Measurements from ENCODE around the gene SBK3. TPM values are rescaled to one million over a fixed set of nuclear protein-coding genes. Genes with fewer than 3 reads are reported as not detected.
"Not testable (repeated sequence)": the region's sequence is repeated elsewhere in the genome, so short reads cannot be mapped to it uniquely, and the experiment has no call there.

The SBK3 gene
- total RNA-seq, 2 experiments from 2014 or later = not detected

DNA sequence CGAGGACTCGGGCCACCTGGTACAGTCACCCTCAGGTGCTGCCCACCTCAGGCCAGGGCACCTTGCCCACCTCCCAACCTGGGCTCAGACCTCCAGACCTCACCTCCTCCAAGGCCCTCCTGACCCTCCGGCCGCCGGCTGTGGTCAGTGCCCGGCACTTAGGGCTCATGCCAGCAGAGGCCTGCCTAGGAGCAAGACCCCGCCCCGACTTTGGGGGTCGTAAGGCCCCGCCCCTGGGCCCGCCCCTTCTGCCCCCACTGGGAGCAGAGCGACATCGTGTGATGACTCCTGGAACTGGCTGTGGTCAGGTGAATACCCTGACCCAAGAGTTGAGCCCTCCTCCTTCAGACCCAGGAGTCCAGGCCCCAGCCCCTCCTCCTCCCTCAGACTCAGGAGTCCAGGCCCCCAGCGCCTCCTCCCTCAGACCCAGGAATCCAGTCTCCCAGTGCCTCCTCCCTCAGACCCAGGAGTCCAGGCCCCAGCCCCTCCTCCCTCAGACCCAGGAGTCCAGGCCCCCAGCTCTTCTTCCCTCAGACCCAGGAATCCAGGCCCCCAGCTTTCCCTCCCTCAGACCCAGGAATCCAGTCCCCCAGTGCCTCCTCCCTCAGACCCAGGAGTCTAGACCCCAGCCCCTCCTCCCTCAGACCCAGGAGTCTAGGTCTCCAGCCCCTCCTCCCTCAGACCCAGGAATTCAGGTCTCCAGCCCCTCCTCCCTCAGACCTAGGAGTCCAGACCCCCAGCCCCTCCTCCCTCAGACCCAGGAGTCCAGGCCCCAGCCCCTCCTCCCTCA, 8.2 kb downstream of the SBK3 start, which contains the start of gene SBK2:
Gene SBK2, minus strand, starts transcription at position 183 of the 790 bp plus-strand sequence. CDS start 839 bp downstream, outside the sequence.
- POLR2A ChIA-PET = no interaction called here
- CTCF ChIA-PET = no interaction called here
- H3K4me3 Mint-ChIP-seq = no peak within 1 kb of the TSS
- no peak for ATAC-seq
- no peaks in the 10 kb centered on the region for H3K9me3 Mint-ChIP-seq (ENCODE audit: insufficient read depth)
- H3K36me3 Mint-ChIP-seq (ENCODE audit: low read depth) = no peaks in the 10 kb centered on the region
- H3K27me3 Mint-ChIP-seq (ENCODE audit: low read depth) = no peaks in the 10 kb centered on the region
- no peaks in the 10 kb centered on the region for H3K4me1 Mint-ChIP-seq (ENCODE audit: low read depth)
- DNase-seq = no peak
- no peak within 1 kb of the TSS for H3K27ac Mint-ChIP-seq

DNA sequence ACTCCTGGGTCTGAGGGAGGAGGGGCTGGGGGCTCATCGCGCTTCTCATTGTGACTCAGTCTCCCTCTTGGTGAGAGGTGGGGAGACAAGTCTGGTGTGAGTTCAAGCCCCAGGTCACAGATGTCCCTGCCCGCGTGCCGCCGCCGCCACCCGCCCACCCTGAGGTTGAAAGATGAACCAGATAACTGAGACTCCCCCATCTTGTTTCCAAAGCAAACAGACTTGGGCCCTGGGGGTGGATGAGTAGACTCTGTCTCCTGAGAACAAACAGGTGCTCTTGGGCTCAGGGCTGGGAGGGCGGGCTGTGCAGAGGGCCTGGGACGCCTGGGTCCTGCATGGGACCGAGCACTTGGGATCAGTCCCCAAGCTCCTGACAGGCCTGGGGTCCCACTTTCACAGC, 9.0 kb downstream of the SBK3 start:
- Mint-ChIP-seq H3K9me3 (ENCODE audit: insufficient read depth) (no peaks in the 10 kb centered on the region), H3K27me3 (ENCODE audit: low read depth) (no peaks in the 10 kb centered on the region), H3K36me3 (ENCODE audit: low read depth) (no peaks in the 10 kb centered on the region), H3K4me3 (no peak overlapping the region), H3K27ac (no peak overlapping the region), H3K4me1 (ENCODE audit: low read depth) (no peaks in the 10 kb centered on the region)
- ATAC-seq (no peak), DNase-seq (no peak)
- POLR2A ChIA-PET = no interaction called here
- CTCF ChIA-PET = interaction anchor here (1.7 kb wide), 1 partner anchor 32 kb away, joined by 5 read pairs; no protein-coding TSS in a partner anchor

DNA sequence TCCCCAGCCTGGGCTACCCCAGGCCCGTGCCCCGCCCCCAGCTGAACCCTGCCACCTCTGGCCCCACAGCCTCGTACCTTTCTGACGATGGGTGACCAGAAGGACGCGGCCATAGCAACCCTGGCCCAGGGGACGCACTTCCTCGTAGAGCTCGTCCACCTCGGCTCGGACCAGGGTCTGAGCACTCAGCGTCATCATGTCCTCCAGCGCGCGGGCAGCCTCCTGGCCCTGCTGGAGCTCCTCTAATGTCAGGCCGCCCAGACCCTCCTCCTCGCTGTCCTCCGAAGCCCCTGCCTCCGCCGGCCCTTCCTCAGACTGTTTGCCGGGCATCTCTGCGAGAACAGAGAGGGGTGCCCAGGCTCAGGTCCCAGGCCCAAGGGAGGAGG, 9.4 kb downstream of the SBK3 start:
- no peak overlapping the region for H3K4me3 Mint-ChIP-seq
- H3K27me3 Mint-ChIP-seq (ENCODE audit: low read depth) = no peaks in the 10 kb centered on the region
- no peaks in the 10 kb centered on the region for H3K36me3 Mint-ChIP-seq (ENCODE audit: low read depth)
- CTCF ChIA-PET = interaction anchor here (1.7 kb wide), 1 partner anchor 32 kb away, joined by 5 read pairs; no protein-coding TSS in a partner anchor
- no peaks in the 10 kb centered on the region for H3K9me3 Mint-ChIP-seq (ENCODE audit: insufficient read depth)
- H3K4me1 Mint-ChIP-seq (ENCODE audit: low read depth) = no peaks in the 10 kb centered on the region
- POLR2A ChIA-PET = no interaction called here
- no peak for DNase-seq
- H3K27ac Mint-ChIP-seq = no peak overlapping the region
- no peak for ATAC-seq

DNA sequence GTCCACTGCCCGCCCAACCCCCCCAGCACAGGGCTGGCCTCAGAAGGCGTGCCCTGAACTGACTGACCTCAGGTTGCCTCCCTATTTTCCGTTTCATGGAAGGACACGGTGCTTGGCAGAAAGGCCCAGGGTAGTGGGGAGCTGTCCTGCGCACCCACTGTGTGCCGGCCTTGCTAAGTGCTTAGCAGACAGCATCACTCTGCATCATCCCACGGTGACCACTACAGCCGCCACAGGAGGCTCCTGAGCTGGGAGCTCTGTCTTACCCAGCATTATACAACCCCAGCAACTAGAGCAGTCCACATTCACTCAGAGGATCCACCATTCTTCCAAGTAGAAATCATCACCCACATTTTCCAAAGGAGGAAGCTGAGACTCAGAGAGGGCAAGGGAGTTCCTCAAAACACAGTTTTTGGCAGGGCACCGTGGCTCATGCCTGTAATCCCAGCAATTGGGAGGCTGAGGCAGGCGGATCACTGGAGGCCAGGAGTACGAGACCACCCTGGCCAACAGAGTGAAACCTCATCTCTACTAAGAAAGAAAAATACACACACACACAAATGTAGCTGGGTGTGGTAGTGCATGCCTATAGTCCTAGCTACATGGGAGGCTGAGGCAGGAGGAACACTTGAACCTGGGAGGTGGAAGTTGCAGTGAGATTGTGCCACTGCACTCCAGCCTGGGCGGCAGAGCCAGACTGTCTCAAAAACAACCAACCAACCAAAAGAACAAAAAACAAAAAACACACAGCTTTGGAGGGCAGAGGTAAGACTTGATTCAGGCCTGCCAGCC, 10.0 kb downstream of the SBK3 start:
- no peak for DNase-seq
- Mint-ChIP-seq H3K4me1 (ENCODE audit: low read depth) (no peaks in the 10 kb centered on the region), H3K27ac (no peak overlapping the region), H3K36me3 (ENCODE audit: low read depth) (no peaks in the 10 kb centered on the region), H3K4me3 (no peak overlapping the region), H3K9me3 (ENCODE audit: insufficient read depth) (no peaks in the 10 kb centered on the region), H3K27me3 (ENCODE audit: low read depth) (no peaks in the 10 kb centered on the region)
- CTCF ChIA-PET = interaction anchor here (1.7 kb wide), 1 partner anchor 31 kb away, joined by 5 read pairs; no protein-coding TSS in a partner anchor
- POLR2A ChIA-PET = interaction anchor here (0.9 kb wide), 1 partner anchor 46 kb away, joined by 5 read pairs; no protein-coding TSS in a partner anchor
- ATAC-seq = no peak

GRCh38 chr19:55534280-55534679, 11.1 kb downstream of the SBK3 start:
- DNase-seq; H3K4me1 Mint-ChIP-seq (ENCODE audit: low read depth); H3K36me3 Mint-ChIP-seq (ENCODE audit: low read depth); H3K27me3 Mint-ChIP-seq (ENCODE audit: low read depth); ATAC-seq; CTCF ChIA-PET; H3K27ac Mint-ChIP-seq; H3K4me3 Mint-ChIP-seq; H3K9me3 Mint-ChIP-seq (ENCODE audit: insufficient read depth): not testable (repeated sequence)
- POLR2A ChIA-PET = interaction anchor here (0.9 kb wide), 1 partner anchor 47 kb away, joined by 5 read pairs; no protein-coding TSS in a partner anchor

DNA sequence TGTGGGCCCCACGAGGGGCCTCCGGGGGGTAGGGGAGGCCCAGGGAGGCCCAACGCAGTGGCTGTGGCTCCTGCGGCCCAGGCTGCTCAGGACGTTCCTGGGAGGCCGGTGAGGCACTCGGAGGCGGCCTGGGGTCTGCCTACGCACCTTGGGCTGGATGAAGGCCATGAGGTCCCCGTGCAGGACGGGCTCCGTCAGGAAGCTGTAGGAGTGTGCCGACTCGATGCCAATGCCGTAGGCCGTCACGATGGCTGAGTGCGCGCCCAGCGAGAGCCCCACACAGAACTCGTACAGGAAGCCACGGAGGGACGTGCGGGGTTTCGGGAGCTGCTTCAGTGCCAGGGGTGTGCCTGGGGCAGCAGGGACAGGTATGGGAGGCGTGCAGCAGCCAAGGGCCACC, 14.3 kb downstream of the SBK3 start:
- ATAC-seq (no peak), DNase-seq (no peak)
- ChIA-PET POLR2A (no interaction called here), CTCF (no interaction called here)
- Mint-ChIP-seq H3K9me3 (ENCODE audit: insufficient read depth) (no peaks in the 10 kb centered on the region), H3K27me3 (ENCODE audit: low read depth) (no peaks in the 10 kb centered on the region), H3K4me3 (no peak overlapping the region), H3K4me1 (ENCODE audit: low read depth) (no peaks in the 10 kb centered on the region), H3K27ac (no peak overlapping the region), H3K36me3 (ENCODE audit: low read depth) (no peaks in the 10 kb centered on the region)

- H3K36me3 Mint-ChIP-seq (ENCODE audit: low read depth) = no peaks in the 10 kb centered on the region
- H3K27me3 Mint-ChIP-seq (ENCODE audit: low read depth) = no peaks in the 10 kb centered on the region
- DNase-seq (no peak), ATAC-seq (no peak)
- no peak overlapping the region for H3K4me3 Mint-ChIP-seq
- ChIA-PET POLR2A (no interaction called here), CTCF (no interaction called here)
- H3K9me3 Mint-ChIP-seq (ENCODE audit: insufficient read depth) = no peaks in the 10 kb centered on the region
- no peak overlapping the region for H3K27ac Mint-ChIP-seq
- H3K4me1 Mint-ChIP-seq (ENCODE audit: low read depth) = no peaks in the 10 kb centered on the region
Measured at GRCh38 chr19:55529636-55530234, 15.6 kb downstream of the SBK3 start.

DNA sequence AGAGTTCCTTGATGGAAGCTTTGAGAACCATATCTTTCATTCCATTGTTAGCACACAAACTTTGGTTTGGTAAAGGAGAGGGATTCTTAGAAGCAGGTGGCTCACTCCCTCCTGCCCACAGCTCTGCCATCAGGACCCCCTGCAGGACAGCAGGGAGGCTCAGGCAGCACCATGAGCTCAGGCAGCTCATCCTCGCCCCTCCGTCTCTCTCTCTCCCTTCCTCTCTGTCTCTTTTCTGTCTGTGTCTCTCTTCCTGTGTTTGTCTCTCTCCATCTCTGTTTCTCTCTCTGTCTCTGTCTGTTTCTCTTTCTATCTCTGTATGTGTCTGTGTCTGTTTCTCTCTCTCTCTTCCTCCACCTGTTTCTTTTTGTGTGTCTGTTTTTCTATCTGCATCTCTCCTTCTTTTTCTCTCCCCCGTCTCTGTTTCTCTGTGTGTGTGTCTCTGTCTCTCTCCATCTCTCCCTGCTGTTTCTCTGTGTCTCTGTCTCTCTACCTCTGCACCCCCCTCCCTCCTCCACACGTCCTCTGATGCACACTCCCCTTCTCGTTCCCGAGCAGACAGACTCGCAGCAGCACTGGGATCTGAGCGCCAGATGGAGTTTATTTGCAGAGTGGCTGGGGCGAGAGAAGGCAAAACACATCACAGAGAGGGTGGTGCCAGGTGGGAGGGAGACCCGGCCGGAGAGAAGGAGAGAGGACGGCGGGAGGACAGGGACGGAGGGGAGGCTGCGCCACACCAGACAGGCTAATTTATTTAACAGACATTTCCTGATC, 17.1 kb downstream of the SBK3 start:
- ChIA-PET CTCF (no interaction called here), POLR2A (no interaction called here)
- no peaks in the 10 kb centered on the region for H3K4me1 Mint-ChIP-seq (ENCODE audit: low read depth)
- no peak for DNase-seq
- no peaks in the 10 kb centered on the region for H3K9me3 Mint-ChIP-seq (ENCODE audit: insufficient read depth)
- no peak overlapping the region for H3K4me3 Mint-ChIP-seq
- H3K27ac Mint-ChIP-seq = no peak overlapping the region
- no peak for ATAC-seq
- no peaks in the 10 kb centered on the region for H3K36me3 Mint-ChIP-seq (ENCODE audit: low read depth)
- no peaks in the 10 kb centered on the region for H3K27me3 Mint-ChIP-seq (ENCODE audit: low read depth)

- no peak for DNase-seq
- CTCF ChIA-PET = no interaction called here
- Mint-ChIP-seq H3K27ac (no peak overlapping the region), H3K36me3 (ENCODE audit: low read depth) (no peaks in the 10 kb centered on the region), H3K4me1 (ENCODE audit: low read depth) (no peaks in the 10 kb centered on the region), H3K9me3 (ENCODE audit: insufficient read depth) (no peaks in the 10 kb centered on the region), H3K4me3 (no peak overlapping the region), H3K27me3 (ENCODE audit: low read depth) (no peaks in the 10 kb centered on the region)
- no peak for ATAC-seq
- POLR2A ChIA-PET = no interaction called here
Measured at GRCh38 chr19:55527197-55528029, 17.9 kb downstream of the SBK3 start.

DNA sequence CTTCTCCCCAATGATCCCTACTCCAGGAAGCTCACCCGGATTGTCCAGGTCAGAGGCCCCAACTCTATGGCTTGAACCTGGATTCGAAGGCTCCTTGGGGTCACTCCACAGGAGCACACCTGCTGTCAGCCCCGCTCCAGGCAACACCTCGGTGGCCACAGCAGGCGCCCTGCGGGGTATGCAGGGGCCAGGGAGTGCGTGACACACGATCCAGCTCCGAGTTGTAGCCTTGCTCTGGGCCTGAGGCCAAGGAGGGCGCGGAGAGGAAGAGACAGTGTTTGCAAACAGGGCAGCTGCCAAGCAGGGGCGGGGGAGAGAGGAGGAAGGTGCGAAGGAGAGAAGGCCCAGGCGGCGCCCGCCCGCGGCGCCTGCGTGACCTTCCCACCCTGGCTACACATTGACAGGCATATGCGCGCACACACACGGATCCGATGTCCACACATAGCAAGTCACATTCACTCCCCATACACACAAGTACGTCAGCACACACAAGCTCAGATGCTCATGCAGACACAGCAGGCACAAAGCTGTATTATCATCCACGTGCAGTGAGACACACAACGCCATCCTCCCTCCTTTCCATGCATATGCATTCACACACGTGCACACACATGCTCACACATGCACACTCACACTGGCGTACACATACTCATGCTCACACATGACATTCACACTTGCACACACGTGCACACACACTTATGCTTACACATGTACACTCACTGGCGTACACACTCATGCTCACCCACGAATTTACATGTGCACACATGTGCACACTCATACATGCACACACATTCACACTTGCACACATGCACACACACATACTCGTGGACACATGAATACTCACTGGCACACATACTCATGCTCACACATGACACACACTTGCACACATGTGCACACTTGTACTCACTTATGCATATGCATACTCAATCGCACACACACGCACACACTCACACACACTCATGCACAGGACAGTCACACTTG, 18.8 kb downstream of the SBK3 start:
- H3K9me3 Mint-ChIP-seq (ENCODE audit: insufficient read depth) = no peaks in the 10 kb centered on the region
- no peaks in the 10 kb centered on the region for H3K36me3 Mint-ChIP-seq (ENCODE audit: low read depth)
- ChIA-PET POLR2A (no interaction called here), CTCF (interaction anchor here (1.1 kb wide), 1 partner anchor 80 kb away, joined by 3 read pairs; no protein-coding TSS in a partner anchor)
- no peaks in the 10 kb centered on the region for H3K27me3 Mint-ChIP-seq (ENCODE audit: low read depth)
- no peak overlapping the region for H3K4me3 Mint-ChIP-seq
- ATAC-seq = no peak
- H3K27ac Mint-ChIP-seq = no peak overlapping the region
- no peaks in the 10 kb centered on the region for H3K4me1 Mint-ChIP-seq (ENCODE audit: low read depth)
- DNase-seq = no peak

Measured in activated CD8-positive, alpha-beta T cell treated with anti-CD3 and anti-CD28 coated beads, Interleukin-2, amount 10 ng/mL, durations not matched to agents 7 days and 5 days (primary cell).